GM18526 (cell line): ENCODE results near the gene TPSAB1.

ENCODE experiments used
- POLR2A ChIP-seq: IDR thresholded peaks from 3 replicates; pipeline ENCODE4 v1.6.1; 2011; ENCODE audit not compliant: insufficient read length; ENCODE audit errors: extremely low read depth

The TPSAB1 gene

GRCh38 chr16:1206326-1206725 is 34.2 kb upstream of the TPSAB1 start:
- TF ChIP-seq POLR2A: no peak

GRCh38 chr16:1206786-1207185 is 33.7 kb upstream of the TPSAB1 start:
- TF ChIP-seq POLR2A: no peak

GRCh38 chr16:1208239-1208830 is 32.2 kb upstream of the TPSAB1 start:
- no peak for TF ChIP-seq POLR2A

GRCh38 chr16:1209081-1209480 is 31.4 kb upstream of the TPSAB1 start:
- no peak for TF ChIP-seq POLR2A

- no peak for TF ChIP-seq POLR2A
Measured at GRCh38 chr16:1210461-1210860, 30.0 kb upstream of the TPSAB1 start.

GRCh38 chr16:1211451-1212268 is 28.8 kb upstream of the TPSAB1 start:
- TF ChIP-seq POLR2A: no peak

GRCh38 chr16:1212616-1213194 is 27.8 kb upstream of the TPSAB1 start:
- TF ChIP-seq POLR2A: no peak

GRCh38 chr16:1213231-1213630 is 27.3 kb upstream of the TPSAB1 start:
- TF ChIP-seq POLR2A: no peak

GRCh38 chr16:1213796-1214372 is 26.6 kb upstream of the TPSAB1 start:
- TF ChIP-seq POLR2A: no peak

GRCh38 chr16:1214719-1215118 is 25.8 kb upstream of the TPSAB1 start:
- TF ChIP-seq POLR2A: no peak

GRCh38 chr16:1215574-1216295 is 24.8 kb upstream of the TPSAB1 start:
- no peak for TF ChIP-seq POLR2A

- no peak for TF ChIP-seq POLR2A
Measured at GRCh38 chr16:1216296-1216619, 24.2 kb upstream of the TPSAB1 start.

GRCh38 chr16:1216681-1217400 is 23.7 kb upstream of the TPSAB1 start:
- TF ChIP-seq POLR2A: no peak

- TF ChIP-seq POLR2A: no peak
Measured at GRCh38 chr16:1217526-1217925, 23.0 kb upstream of the TPSAB1 start.

GRCh38 chr16:1218061-1218929 is 22.2 kb upstream of the TPSAB1 start:
- no peak for TF ChIP-seq POLR2A
